SK-N-SH (cell line): ENCODE results near the gene LYZL2.
"Not testable (repeated sequence)": the region's sequence is repeated elsewhere in the genome, so short reads cannot be mapped to it uniquely, and the experiment has no call there.

Experiments
- CTCF ChIP-seq: fragments of 200-600 bp; sonication (generic); IDR thresholded peaks from 2 replicates; pipeline ENCODE4 v1.6.1; 2017; ENCODE audit warnings: antibody characterized with exemption, mild to moderate bottlenecking, moderate library complexity
- EP300 ChIP-seq, 2 experiments: IDR thresholded peaks; 2 replicates each; pipeline versions ENCODE4 v1.4.0 to v1.6.1; 2012; ENCODE audit warnings: borderline replicate concordance in 1 of 2, low read depth in 1 of 2, low read length in 1 of 2
- FOXM1 ChIP-seq: IDR thresholded peaks from 2 replicates; pipeline ENCODE4 v1.4.0; 2012; ENCODE audit warnings: low read depth, mild to moderate bottlenecking
- NFIC ChIP-seq: IDR thresholded peaks from 2 replicates; pipeline ENCODE4 v1.4.0; 2012; ENCODE audit warnings: borderline replicate concordance
- RAD21 ChIP-seq: IDR thresholded peaks from 2 replicates; pipeline ENCODE4 v1.6.1; 2012; ENCODE audit warnings: mild to moderate bottlenecking, low read length
- RCOR1 ChIP-seq: fragments of 150-350 bp; IDR thresholded peaks from 2 replicates; pipeline ENCODE4 v1.6.1; 2017; ENCODE audit warnings: antibody characterized with exemption, low read length
- TAF1 ChIP-seq: IDR thresholded peaks from 2 replicates; pipeline ENCODE4 v1.6.1; 2012; ENCODE audit warnings: low read depth, mild to moderate bottlenecking, low read length, moderate library complexity, borderline replicate concordance
- TF ChIP-seq, protein P1 (sequence below): fragments of 150-350 bp; IDR thresholded peaks from 2 replicates; pipeline ENCODE4 v1.6.1; 2016; ENCODE audit warnings: mild to moderate bottlenecking, low read depth, low read length
- TF ChIP-seq, protein P2 (sequence below): IDR thresholded peaks from 2 replicates; pipeline ENCODE4 v1.4.0; 2012; ENCODE audit warnings: low read depth

DNA sequence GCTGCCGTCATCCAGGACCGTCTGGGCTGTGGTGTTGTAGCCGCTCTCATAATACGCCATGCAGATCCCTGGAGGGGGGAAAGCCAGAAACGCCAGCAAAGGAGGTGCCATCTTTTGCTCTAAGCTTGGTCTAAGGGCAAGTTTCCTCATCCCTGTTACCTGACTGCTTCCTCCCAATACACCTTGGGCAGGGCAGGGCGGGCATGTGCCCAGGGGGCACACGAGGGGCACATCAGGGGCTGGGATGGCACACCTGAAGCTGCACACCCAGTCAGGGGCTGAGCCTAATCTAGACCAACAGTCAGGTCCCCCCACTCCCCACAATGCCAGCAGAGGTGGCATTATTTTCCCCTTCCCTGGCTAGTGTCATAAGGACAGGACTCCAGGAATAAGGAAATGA, 3.4 kb downstream of the LYZL2 start:
- TF ChIP-seq TAF1; CTCF; NFIC; RCOR1; EP300 (IDR thresholded peaks at IDR 0.05; ENCODE audit: borderline replicate concordance in 1 of 2, low read depth in 1 of 2, low read length in 1 of 2); RAD21; FOXM1: not testable (repeated sequence)
- TF ChIP-seq, protein P1, sequence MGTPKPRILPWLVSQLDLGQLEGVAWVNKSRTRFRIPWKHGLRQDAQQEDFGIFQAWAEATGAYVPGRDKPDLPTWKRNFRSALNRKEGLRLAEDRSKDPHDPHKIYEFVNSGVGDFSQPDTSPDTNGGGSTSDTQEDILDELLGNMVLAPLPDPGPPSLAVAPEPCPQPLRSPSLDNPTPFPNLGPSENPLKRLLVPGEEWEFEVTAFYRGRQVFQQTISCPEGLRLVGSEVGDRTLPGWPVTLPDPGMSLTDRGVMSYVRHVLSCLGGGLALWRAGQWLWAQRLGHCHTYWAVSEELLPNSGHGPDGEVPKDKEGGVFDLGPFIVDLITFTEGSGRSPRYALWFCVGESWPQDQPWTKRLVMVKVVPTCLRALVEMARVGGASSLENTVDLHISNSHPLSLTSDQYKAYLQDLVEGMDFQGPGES: not testable (repeated sequence)
- TF ChIP-seq, protein P2, sequence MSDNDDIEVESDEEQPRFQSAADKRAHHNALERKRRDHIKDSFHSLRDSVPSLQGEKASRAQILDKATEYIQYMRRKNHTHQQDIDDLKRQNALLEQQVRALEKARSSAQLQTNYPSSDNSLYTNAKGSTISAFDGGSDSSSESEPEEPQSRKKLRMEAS: not testable (repeated sequence)
